Tibial artery (tissue), 4 donors: ENCODE results near the gene FITM1.

ENCODE experiments used
- DNase-seq, 2 donors: peaks; one replicate each; pipeline ENCODE4 v3.0.0-alpha.2; 2019
- H3K27ac ChIP-seq, 2 donors: fragments of 200-600 bp; sonication (generic) in 1 of 2; 1 replicate in 1 of 2; 2 replicates in 1 of 2; pipeline ENCODE4 v1.5.1; 2018 to 2019; ENCODE audit warnings: mild to moderate bottlenecking in 1 of 2
- H3K27me3 ChIP-seq, 2 donors: fragments of 200-600 bp; sonication (generic) in 1 of 2; one replicate each; pipeline versions ENCODE4 v1.5.1 to v1.6.0; 2016 to 2019
- H3K36me3 ChIP-seq, 3 donors: fragments of 200-600 bp; sonication (generic) in 2 of 3; one replicate each; pipeline ENCODE4 v1.5.1; 2016 to 2019; ENCODE audit warnings: mild to moderate bottlenecking in 2 of 3
- H3K4me1 ChIP-seq, 4 donors: fragments of 200-600 bp; sonication (generic) in 2 of 4; 1 replicate in 3 of 4; 2 replicates in 1 of 4; pipeline ENCODE4 v1.5.1; 2016 to 2019
- H3K4me3 ChIP-seq, 2 donors: fragments of 200-600 bp; sonication (generic) in 1 of 2; 1 replicate in 1 of 2; 2 replicates in 1 of 2; pipeline ENCODE4 v1.5.1; 2018 to 2019; ENCODE audit warnings: mild to moderate bottlenecking in 2 of 2
- H3K9me3 ChIP-seq, 3 donors: fragments of 200-600 bp; sonication (generic) in 1 of 3; one replicate each; pipeline ENCODE4 v1.5.1; 2016 to 2019
- CTCF ChIP-seq, 2 experiments: fragments of 200-600 bp in 1 of 2; fragments of 450-650 bp in 1 of 2; IDR thresholded peaks; one replicate each; pipeline ENCODE4 v1.5.1; 2017 to 2019; ENCODE audit warnings: antibody characterized with exemption in 2 of 2, mild to moderate bottlenecking in 1 of 2, moderate library complexity in 1 of 2
- intact Hi-C: fragments of 100-400 bp; cut with DNase I; formaldehyde crosslinking; loops from one replicate; pipeline ENCODE4 v1.15.0; 2023; ENCODE audit warnings: low total_unique reads

FITM1 gene

GRCh38 chr14:24181371-24182077 is 51.1 kb downstream of the FITM1 start:
- Histone ChIP-seq H3K36me3 (peaks cover 46 to 100% (median 80%) of the 10 kb centered on the region in 3 donors), H3K4me1 (no peaks in the 10 kb centered on the region), H3K4me3 (no peak overlapping the region), H3K9me3 (no peaks in the 10 kb centered on the region), H3K27me3 (no peaks in the 10 kb centered on the region), H3K27ac (no peak overlapping the region)
- intact Hi-C loops = no loop called here
- DNase-seq = no peak
- no peak for TF ChIP-seq CTCF (IDR thresholded peaks at IDR 0.05)
